Kasumi-1 (cell line): ENCODE results near the gene SCAPER.

Experiments used
- DNase-seq, 2 experiments: peaks; one replicate each; lab custom pipeline; 2025; lab: John Stamatoyannopoulos, UW

The SCAPER gene, protein sequence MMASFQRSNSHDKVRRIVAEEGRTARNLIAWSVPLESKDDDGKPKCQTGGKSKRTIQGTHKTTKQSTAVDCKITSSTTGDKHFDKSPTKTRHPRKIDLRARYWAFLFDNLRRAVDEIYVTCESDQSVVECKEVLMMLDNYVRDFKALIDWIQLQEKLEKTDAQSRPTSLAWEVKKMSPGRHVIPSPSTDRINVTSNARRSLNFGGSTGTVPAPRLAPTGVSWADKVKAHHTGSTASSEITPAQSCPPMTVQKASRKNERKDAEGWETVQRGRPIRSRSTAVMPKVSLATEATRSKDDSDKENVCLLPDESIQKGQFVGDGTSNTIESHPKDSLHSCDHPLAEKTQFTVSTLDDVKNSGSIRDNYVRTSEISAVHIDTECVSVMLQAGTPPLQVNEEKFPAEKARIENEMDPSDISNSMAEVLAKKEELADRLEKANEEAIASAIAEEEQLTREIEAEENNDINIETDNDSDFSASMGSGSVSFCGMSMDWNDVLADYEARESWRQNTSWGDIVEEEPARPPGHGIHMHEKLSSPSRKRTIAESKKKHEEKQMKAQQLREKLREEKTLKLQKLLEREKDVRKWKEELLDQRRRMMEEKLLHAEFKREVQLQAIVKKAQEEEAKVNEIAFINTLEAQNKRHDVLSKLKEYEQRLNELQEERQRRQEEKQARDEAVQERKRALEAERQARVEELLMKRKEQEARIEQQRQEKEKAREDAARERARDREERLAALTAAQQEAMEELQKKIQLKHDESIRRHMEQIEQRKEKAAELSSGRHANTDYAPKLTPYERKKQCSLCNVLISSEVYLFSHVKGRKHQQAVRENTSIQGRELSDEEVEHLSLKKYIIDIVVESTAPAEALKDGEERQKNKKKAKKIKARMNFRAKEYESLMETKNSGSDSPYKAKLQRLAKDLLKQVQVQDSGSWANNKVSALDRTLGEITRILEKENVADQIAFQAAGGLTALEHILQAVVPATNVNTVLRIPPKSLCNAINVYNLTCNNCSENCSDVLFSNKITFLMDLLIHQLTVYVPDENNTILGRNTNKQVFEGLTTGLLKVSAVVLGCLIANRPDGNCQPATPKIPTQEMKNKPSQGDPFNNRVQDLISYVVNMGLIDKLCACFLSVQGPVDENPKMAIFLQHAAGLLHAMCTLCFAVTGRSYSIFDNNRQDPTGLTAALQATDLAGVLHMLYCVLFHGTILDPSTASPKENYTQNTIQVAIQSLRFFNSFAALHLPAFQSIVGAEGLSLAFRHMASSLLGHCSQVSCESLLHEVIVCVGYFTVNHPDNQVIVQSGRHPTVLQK (N-terminal part only)

DNA sequence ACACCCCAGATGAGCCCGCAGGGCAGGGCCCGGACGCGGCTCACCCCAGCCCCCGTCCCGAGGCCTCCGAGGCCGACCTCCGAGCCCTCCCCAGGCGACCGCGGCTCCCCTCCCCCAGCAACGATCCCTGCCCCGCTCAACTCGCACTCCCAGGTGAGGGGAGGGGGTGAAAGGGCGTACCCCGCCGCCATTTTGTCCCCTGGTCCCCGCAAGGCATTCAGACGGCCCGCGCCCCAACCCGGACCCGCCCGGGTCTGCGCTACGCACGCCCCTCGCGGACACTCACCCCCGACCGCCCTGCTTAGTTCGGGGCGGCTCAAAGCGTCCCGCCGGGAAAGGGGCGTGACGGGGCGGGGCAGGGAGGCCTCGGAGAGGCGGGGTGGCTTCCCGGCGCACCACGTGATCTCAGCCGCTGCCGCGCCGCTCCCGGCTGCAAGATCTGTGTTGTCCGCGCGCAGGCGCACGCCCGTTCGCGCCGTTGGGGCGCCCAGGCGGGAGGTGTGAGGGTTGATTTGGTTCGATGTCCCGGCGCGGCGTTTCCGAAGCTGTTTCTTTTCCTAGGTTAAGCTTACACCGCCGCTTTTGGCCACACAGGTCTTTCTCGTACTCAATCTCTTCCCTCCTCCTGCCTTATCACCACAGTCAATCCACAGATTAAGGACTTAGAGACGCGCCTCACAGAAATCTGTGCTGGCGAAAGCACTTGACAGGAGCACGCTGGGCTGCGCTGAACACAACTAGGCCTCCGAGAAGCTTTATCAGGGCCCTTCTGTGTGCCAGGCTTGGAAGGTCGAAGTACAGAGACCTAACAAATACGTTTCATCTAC lies at the start of gene SCAPER:
Gene SCAPER (minus strand): TSS at position 328 of the 827 bp plus-strand sequence. CDS start 21,523 bp downstream, outside the sequence.
- DNase-seq: peak; percentile 88

DNA sequence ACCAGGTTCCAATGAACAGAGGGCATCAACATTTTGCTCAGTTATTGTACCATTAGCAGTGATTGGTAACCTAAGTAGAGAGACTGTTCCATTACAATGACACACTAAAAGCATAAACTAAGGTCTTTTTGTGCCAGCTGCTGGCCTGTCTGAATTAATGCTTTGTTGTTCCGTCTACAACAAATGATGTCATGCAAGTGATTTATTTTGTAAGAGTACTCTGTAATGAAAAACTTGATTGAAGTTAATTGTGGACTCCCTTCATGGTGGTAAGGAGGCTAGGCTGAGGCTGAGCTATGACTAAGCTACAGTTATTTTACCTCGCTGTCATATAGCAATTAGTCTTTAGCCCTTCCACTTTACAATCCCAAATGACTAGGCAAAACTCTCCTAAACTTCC lies 49.6 kb upstream of the SCAPER start:
- DNase-seq: no peak

DNA sequence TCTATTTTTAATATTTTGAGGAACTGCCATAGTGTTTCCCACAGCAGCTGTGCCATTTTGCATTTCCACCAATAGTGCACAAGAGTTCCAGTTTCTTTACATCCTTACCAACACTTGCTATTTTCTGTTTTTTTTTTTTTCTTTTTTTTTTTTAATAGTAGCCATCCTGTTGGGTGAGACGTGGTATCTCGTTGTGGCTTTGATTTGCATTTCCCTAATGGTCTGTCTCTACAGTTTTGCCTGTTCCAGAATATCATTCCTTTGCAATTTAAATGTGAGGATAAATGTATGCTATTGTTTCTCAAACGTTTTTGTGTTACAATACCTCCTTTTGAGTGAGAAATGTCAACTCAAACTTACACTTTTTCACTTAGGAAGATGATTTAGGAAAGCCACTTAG lies 48.8 kb upstream of the SCAPER start:
- no peak for DNase-seq

DNA sequence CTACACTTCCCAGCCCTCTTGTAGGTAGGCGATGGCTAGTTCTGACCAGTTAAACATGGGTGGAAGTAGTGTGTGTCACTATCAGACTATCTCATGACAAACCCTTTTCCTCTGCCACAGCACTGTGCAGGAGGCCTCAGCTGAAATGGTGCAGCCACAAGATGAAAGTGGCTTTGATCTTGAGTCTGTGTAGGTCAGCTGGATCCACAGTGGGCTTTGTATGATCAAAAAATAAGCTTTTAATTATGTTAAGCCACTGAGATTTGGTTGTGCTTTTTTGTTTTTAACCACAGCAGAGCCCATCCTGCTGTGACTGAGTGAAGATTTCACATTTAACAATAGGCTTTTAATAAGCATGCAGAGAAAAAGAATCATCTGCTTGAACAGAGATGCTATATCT lies 46.1 kb upstream of the SCAPER start:
- DNase-seq: no peak

DNA sequence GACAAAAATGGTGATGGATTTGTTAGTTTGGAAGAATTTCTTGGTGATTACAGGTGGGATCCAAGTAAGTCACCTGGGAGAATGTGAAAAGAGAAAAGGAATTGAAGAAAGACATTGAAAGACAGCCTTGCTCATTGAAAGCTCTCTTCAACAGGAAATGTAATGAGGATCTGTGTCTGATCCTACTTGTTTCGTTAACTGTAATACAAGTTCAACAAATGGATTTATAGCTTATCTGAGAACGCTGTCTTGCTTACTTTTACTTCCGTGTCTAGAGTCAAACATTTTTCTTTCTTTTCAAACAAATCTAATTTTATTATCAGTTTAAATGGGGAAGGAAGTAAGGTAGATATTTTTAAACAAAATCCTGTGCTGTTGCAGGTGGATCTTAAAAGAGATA lies 42.3 kb upstream of the SCAPER start:
- DNase-seq: no peak

DNA sequence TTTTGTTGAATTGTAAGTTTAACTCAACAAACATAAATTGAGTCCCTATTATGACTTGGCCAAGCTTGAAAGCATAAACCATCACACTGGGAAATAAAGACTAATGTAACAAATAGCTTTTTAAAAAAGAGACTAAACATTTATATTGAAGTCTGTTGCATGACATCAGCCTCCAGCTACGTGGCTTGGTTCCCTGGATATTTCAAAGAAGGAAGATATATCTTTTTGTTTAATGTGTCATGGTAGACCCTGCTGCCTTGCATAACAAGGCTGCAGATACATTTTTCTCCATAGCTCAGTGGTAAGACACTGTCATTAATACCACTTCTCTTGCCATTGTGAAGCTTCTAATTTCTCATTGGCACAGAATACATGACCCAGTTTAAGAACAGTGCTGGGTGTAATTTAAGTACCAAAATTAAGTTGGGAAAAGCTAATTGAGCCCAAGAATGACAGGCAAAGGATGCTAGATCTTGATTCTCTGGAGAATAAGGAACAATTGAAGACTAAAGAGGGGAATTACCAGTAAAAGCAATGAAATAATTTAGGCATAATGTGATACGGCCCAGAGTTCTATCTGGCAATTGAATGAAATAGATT lies 40.5 kb upstream of the SCAPER start:
- no peak for DNase-seq

DNA sequence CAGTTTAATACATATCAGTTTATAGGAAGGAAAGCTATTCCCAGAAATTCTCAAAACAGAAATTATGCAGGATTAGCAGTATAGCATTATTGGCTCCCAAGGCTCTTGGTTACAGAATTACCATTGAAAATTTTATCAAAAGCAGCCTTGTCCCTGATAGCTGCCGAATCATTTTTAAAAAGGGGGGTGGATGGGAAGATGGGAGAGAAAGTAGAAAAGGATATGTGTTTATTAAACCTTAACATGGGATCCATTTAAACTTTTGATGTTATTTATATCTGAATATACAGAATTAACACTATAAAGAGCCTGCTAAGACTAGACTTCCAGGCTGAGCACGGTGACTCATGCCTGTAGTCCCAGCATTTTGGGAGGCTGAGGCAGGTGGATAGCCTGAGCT lies 37.2 kb upstream of the SCAPER start:
- no peak for DNase-seq

DNA sequence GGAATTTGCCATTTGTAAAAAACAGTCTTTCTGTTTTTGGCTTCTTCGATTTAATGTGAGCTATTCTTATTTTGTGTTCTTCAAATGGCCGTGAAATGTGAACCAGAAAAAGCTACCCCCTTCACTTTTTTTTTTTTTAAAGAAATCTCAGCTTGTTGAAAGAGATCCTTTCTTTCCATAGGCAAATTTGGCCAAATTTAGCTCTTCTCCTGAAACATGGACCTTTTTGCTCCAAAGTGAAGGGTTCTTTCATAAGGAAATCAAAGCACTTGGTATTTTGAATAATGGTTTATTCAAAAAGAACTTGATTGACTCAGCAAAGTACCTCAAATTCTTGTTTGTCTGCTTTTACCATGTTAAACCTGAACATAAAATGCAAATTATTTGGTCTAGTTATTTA lies 36.5 kb upstream of the SCAPER start:
- no peak for DNase-seq

DNA sequence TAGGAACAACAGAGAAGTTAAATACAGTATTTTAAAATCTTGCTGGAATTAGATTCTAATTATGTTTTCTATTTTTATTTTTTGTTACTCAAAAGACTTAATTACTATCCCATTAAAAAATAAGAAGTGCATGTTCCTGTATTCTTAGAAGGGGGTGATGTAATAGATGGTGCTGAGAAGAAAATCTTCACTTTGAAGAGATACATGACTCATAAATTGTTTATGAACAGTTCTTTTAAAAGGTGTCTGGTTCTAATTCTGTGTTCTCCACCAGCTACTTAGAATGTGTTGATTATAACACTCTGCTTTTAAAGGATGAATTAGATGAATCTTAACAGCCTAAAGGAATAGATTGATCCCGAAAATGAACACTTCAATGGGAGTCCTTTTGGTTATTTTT lies 34.6 kb upstream of the SCAPER start:
- no peak for DNase-seq

DNA sequence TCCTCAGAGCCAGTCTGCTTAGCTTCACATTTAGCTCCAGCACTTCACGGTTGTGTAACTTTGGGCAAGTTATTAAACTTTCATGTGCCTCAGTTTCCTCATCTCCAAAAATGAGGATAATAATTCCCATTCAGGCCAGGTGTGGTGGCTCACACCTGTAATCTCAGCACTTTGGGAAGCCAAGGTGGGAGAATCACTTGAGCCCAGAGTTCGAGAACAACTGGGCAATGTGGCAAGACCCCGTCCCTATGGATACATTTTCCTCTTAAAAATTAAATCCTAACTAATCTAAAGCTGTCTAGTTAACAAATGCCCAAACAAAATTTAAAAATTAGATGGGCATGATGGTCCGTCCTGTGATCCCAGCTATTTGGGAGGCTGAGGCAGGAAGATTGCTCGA lies 33.6 kb upstream of the SCAPER start:
- DNase-seq: no peak

DNA sequence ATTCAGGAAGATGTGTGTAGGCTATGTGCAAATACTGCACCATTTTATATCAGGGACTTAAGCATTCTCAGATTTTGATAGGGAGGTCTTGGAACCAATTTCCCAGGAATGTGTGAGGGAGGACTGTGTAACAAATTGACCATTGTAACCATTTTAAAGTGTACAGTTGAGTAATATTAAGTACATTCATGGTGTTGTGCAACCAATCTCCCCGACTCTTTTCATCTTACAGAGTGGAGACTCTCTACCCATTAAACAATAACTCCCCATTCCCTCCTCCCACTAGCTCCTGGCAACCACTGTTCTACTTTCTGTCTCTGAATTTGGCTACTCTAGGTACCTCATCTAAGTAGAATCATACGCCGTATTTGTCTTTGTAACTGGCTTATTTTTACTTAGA lies 31.5 kb upstream of the SCAPER start:
- no peak for DNase-seq

DNA sequence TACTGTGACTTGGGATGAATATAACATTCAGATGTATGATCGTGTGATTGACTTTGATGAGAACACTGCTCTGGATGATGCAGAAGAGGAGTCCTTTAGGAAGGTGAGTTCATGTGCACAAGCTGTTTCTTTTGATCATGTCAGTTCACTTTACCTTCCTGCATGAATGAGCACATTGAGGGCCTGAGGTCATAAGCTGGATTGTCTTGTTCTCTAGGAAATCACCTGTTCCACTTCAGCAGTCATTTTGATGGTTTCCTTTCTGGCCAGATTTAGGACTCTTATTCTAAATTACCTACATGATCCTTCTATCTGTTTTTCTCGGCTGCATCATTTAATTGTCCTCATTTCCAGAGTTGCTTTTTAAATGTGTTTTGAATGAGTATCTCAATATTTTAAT lies 30.5 kb upstream of the SCAPER start:
- DNase-seq: no peak

DNA sequence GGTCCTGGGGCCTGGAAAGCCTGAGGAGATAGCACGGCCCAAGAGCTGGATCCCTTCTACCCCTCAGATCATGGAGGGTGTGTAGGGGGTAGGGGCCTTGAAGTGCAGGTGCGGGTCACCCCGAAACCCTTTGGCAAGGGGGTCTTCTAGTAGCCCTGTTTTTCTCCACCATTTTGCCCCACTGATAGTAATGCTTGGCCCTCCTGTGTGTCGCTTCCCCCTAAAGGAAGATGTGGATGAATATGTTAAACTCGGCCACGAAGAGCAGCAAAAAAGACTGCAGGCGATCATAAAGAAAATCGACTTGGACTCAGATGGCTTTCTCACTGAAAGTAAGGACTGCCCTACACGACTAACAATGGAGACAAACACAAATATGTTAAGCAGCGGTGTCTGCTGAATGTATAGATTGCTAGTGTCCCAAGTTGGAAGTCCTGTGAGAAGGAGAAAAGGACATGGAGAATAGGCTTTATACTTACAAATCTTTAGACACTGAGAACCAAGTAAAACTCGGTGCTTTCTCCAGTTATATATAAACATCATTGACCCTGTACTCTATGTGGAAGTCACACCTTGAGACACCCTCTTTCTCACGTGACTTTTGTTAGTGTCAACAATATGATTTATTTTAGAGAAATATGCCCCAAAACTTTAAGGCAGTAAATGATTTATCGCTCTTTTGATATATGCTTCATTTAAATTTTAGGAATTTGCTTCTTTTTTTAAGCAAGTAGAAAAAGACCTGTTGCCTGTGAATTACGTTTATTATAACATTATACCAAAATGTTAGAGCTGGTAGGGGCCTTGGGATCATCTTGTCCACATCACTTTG lies 27.2 kb upstream of the SCAPER start:
- peak; percentile 15 to 46 for DNase-seq

DNA sequence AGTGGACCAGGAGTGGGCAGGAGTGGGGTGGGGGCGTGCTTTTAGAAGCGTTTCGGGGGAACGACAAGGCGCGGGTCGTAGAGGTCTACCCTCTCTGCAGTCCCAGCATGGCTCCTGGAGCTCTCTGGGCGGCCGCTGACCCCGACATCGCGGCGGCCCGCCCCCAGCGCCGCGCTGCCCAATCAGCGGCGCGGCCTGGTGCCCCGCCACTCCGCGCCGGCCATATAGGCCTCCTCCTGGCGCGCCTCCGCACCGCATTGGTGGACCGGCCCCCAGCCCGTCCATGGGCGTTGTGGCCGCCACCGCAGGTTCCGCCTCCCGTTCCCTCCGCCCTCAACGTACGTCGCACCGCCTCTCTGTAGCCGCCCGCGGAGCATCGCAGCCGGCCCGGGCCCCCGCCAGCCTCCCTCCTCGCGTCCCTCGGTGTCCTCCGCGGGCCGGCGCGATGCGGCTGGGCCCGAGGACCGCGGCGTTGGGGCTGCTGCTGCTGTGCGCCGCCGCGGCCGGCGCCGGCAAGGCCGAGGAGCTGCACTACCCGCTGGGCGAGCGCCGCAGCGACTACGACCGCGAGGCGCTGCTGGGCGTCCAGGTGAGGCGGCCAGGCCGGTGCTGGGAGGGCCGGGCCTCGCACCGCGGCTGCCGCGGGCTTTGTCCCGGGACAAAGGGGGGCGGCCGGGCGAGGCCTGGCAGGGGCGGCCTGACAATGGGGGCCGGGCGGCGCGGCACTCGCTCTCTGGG lies 26.4 kb upstream of the SCAPER start, which contains the start of gene RCN2:
Gene RCN2 (plus strand): TSS at position 353 of the 738 bp plus-strand sequence. CDS start 93 bp downstream, at position 446.
- DNase-seq: peak; percentile 91 to 92

DNA sequence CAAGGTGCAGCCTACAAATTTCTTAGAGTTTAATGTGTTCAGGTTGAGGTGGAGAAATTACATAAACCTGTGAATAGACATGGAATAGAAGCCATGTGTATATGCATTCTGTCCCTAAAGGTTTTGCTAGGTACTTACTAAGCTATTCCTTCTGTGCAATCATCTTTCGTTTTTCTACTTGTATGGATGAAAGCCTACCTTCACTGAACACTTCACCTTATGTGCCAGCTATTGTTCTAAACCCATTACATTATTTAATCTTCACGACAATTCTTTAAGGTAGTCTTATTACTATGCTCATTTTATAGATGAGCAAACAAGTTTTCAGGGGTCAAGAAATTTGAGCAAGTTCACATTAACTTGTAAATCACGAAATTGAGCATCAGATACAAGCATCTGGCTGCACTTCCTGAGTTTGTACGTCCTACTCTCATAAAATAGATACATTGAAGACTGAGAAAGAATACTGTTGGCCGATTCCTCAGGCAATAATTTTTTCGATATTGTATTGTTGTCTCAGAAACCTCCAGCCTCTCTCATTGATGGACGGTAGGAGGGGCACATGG lies 25.8 kb upstream of the SCAPER start:
- peak; percentile 17 to 52 for DNase-seq

DNA sequence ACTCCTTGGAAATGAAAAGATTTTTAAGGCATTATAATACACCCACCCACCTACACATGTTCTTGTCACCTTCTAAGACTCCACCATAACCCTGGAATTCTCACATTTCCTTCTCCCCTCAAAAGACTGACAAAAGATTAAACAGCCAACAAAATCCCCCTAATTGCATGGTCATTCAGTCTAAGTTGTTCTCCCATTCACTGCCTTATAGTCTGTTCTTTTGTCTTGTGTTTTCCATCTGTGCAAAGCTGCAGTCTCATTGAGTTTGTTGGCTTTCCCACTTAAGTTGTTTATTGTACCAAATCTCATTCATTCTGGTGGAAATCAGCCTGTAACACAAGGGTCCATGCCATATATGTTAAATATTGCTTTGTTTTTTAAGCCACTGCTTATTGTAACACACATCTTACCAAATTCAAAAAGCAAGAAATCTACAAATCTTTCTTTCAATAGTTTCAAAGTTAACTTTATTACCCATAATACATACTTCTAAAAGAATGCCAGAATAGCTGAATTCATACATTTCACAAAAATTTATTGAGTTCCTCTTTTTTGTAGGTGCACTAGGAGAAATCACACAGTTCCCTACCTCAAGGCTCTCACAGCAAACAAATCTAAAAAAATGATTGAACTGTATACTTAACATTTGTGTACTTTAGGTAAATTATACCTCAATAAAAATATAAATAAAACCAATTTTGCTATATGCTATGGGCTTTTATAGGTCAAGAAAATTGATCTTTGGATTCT lies 24.0 kb upstream of the SCAPER start:
- no peak for DNase-seq

DNA sequence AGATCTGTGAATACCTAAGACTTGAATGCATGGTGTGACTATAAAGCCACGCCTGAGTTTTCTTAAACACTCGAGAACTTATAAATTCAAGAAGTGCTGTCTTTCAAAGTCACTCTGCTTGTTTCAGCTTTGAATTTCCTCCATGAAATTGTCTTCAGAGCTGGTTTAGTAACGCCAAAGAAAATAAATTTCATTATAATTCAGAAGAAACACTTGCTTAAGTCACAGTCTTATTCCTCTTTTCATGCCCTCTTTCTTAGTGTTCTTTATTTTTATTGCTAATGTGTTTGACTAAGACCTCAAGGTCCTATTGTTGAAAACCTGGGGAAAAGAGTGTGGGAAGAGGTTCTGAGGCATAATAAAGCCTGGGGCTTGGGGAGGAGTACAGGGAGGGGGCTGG lies 23.1 kb upstream of the SCAPER start:
- DNase-seq: no peak

DNA sequence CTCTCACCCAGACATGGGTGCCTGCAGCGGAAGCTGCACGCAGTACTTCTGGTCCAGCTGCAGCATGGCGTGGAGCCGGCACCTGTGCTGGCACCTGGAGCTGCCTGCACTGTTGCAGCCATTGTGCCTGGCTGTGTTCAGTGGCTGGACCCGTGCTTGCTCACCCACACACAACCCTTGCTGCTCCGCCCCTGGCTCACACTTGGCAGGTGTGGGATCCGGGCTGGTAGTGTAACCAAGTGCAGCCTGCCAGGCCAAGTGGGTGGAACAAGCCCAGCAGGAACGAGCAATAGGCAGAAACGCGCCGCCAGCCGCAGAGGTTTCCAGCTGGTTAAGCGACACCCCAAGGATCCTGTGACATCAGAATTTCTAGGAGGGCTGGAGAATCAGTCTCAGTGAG lies 11.2 kb upstream of the SCAPER start:
- no peak for DNase-seq
